Hematopoietic multipotent progenitor cell (in vitro differentiated cells): Measurements from ENCODE around the gene DLEC1. TPM values are rescaled to one million over a fixed set of nuclear protein-coding genes. Genes with fewer than 3 reads are reported as not detected.
"Not testable (repeated sequence)": the region's sequence is repeated elsewhere in the genome, so short reads cannot be mapped to it uniquely, and the experiment has no call there.

Experiments
- DNase-seq, 3 donors: peaks; one replicate each; pipeline ENCODE4 v3.0.0-alpha.2; 2011 to 2015; ENCODE audit warnings: low read depth in 2 of 3, low spot score in 2 of 3
- total RNA-seq: library from RNA; depleted of rRNA; stranded (reverse); fragments of >200 nt; gene quantifications from one replicate; pipeline ENCODE4 v1.2.3, GENCODE V29; 2012

Gene DLEC1
- total RNA-seq, 1 donor: 0.54 TPM

GRCh38 chr3:38018296-38019266 is 20.4 kb upstream of the DLEC1 start:
- DNase-seq: no peak

DNA sequence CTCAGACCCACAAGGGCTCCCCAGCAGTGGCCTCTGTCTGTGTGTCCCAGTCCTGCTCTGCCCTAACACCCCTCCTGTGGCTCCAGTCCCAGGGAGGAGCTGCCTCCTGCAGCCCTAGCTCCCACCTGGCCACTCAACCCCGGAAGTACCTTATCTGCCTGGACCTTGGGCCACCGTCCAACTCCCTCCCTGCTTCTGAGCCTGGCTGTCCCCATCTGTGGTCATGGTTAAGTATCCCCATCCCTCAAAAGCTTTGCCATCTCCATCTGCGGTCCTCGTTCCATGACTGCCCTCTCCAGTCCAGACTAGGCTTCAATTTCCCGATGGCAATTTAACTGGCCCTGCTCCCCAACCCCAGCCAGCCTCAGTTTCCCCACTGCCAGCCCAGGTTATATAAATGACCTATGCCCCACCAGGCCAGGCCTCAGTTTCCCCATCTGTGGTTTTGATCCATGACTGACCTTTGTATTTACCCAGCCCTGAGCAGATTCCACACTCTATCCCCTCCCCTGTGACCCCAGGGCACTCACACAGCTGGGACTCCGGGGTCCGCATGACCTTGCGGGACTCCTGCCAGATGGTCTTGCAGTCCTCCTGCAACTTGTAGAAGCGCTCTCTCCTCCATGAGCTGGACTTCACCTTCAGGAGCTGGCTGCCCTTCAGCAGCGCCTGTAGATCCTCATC is 19.2 kb upstream of the DLEC1 start:
- no peak for DNase-seq

GRCh38 chr3:38020342-38020726 is 18.7 kb upstream of the DLEC1 start:
- DNase-seq: no peak

DNA sequence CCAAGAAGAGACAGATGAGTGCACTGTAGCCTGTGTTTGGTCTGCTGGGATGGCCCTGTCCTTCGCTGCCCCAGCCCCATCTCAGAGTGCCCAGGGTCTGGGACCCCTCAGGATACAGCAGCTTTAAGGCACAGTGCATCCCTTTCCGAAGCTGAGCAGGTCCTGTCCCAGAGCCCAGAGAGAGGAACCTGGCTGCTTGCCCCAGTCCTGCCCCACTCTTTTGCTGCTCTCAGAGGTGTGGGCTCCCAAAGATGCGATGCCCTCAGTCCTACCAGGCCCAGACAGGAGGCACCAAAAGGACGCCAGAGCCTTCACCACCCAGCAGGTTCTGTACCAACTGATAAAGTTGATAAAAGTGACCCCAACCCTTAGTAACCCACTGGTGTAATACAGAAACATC is 17.8 kb upstream of the DLEC1 start:
- no peak for DNase-seq

DNA sequence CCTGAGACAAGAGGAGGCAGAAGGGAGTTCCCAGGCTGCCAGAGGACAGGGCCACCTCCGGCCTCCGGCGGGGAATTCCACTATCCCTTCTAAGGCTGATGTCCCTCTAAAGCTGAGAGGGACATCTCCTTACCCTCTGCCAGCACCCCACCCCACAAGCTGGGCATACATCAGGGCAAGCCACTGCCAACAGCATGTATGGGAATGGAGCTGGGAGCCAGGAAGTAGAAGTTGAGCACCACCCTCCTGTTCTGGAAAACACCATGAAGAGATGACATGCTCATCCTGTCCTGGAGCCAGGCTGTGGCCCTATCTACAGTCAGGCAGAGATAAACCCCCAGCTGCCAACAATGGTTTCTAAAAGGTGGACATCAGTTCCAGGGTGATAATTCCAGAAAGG is 16.7 kb upstream of the DLEC1 start:
- DNase-seq: no peak

GRCh38 chr3:38022896-38023709 is 15.9 kb upstream of the DLEC1 start:
- no peak for DNase-seq

- DNase-seq: no peak
These were observed 12.2 kb upstream of the DLEC1 start for GRCh38 chr3:38026856-38027255.

- DNase-seq: no peak
These were observed 11.2 kb upstream of the DLEC1 start for GRCh38 chr3:38027466-38028465.

DNA sequence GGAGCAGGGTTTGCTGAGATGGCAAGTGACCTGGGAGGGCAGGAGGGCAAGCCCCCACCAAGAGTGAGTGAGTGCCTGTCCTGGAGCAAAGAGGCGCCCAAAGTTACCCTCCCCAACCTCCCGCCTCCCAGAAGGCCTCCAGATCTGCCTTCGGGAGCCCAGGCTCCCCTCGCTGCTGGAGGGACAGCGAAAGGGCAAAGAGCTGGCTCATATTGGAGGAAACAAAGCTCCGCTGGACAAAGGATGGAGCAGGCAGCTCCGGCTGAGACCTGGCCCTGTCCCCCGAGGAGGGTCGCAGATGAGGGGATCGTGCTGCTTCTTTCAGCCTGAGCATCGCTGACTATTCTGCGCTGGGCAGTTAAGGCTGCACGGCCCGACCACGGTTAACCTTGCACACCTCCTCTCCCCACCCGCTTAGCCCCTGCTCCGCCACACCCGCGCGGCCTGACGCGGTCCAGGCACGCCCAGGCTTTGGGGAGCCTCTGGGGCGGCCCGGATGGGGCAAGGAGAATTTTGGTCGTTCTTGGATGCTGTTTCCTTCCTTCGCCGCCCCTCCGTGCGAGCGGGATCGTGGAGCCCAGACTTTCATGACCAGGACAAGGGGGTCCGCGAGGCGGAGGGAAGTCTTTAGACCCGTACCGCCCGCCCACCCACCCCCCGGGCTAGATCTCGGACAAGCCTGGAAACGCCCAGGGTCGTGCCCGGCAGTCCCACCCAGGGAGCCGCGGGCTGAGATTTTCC is 10.2 kb upstream of the DLEC1 start:
- DNase-seq: no peak

- DNase-seq: peak in 2 of 3 donors; percentile 22 to 24
These were observed 9.4 kb upstream of the DLEC1 start, which contains the start of gene PLCD1 for GRCh38 chr3:38029400-38030125. Gene PLCD1 (minus strand): TSS chr3:38029642. CDS start chr3:38029539, 103 bp downstream.

DNA sequence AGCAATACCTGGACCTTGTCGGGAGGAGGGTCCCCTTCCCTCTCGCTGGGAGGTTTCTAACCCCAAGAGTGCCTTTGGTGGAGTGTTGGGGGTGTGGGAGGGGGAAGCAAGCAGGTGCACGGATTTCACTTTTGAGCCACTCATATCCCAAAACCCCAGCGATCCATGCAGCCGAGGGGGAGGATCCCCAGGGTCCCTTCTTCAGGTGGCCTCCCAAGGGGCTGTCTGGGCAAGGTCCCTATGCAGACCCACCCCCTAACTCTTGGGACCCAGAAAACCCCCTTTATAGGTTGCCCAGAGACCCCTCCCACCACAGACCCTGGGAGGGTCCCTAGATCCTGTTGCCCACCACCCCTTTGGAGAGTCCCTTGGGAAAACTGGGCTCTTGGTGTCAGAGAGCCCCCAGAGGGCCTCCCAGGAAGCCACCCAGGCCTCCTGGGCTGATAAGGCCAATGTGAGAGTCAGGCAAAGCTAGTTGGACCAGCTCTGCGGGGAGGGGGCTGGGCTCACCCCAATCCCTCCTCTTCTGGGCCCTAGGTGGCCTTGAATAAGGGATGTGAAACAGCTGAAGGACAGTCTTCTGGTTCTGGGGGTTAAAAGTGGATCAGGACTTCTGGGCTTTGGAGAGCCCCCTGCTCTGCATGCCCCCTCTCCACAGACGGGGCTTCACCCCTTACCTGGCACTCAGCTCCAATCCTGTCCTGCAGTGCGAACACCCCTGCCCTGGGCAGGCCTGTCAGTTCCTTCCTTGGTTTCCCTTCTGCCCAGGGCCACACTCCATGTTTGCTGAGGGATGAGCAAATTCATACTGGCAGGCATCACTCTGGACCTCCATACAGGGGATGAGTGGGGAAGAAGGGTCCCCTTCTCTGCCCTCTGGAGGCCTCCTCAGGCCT is 8.6 kb upstream of the DLEC1 start:
- DNase-seq: no peak

DNA sequence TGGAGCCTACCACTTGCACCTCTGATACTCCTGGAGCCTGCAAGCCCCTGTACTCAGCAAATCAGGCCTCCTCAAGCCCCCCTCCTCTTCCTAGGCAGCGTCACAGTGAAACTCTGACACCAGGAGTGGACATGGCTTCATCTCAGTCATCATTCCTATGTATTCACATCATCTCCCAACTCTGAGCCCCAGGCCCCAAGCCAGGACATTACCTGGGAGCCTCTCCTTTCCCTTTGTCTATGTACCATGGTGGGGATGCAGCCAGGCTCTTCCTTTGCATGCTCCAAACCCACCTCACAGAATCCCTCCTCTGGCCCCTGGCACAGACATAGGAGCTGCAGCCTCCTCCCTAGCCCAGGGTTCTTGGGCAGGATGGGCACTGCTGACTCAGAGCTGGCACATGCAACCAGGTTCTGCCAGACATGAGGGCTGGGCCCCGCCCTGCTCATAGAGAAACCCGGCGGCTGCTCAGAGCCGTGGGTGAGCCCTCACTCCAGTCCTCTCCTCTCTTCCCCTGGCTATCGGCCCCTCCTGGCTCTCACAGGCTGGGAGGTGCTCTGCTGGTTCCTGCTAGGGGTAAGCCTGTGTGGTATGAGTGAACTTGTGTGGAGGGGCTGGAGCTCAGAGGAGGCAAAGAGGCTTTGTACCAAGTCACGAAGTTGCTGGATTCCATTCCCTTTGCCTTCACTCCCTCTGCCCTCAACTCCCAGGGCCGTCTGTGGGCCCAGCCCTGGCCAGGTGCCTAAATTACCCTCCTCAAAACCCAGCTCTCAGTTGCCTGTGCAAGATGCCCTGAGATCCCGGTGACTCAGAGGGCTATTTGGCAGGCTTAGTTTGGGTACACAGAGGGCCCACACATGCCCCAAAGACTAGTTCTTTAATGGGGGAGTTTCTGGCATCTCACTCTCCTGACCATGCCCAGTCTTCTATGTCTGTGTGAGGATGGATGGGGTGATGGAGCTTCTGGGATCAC is 7.7 kb upstream of the DLEC1 start:
- DNase-seq: peak in 2 of 3 donors; percentile 40 to 43

GRCh38 chr3:38032328-38032865 is 6.6 kb upstream of the DLEC1 start:
- DNase-seq: no peak

GRCh38 chr3:38033586-38033985 is 5.4 kb upstream of the DLEC1 start:
- not testable (repeated sequence) for DNase-seq

- DNase-seq: not testable (repeated sequence)
These were observed 4.7 kb upstream of the DLEC1 start for GRCh38 chr3:38034335-38034734.

GRCh38 chr3:38036286-38036685 is 2.7 kb upstream of the DLEC1 start:
- no peak for DNase-seq
